GM12872 (cell line): ENCODE data around the gene BPIFB3.

Experiments used
- CTCF ChIP-seq: IDR thresholded peaks from 3 replicates; pipeline ENCODE4 v1.5.1; 2011; ENCODE audit warnings: low read depth, mild to moderate bottlenecking, low read length, moderate library complexity; ENCODE audit not compliant: insufficient read depth

Gene BPIFB3

GRCh38 chr20:33104336-33104735 is 50.6 kb downstream of the BPIFB3 start:
- no peak for TF ChIP-seq CTCF

DNA sequence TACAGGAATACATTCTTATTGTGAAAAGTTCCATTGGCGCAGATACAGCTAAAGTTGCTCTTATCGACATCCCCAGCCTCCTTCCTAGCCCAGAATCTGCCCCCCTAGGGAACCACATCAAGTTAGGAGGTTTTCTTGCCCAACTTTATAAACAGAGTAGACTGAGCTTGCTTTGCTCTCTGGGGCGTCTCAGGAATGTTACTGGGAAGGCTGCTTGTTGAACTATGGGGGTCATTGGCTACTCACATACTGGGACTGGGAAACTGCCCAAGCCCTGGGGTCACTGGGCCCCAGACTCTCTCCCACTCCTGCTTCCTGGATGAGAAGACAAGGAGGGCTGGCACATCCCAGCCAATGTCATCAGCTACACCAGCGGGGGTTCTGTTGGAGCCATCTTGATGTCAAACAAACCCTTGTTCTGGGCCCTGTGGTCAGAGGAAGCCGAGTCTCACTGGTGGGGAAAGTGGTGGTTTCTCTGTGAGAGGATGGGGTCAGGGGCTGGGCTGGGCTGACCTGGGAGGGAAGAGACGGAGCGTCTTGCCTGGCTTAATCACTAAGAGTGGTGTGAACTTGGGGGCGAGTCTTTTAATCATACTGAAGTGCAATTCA is 51.7 kb downstream of the BPIFB3 start:
- TF ChIP-seq CTCF: no peak

DNA sequence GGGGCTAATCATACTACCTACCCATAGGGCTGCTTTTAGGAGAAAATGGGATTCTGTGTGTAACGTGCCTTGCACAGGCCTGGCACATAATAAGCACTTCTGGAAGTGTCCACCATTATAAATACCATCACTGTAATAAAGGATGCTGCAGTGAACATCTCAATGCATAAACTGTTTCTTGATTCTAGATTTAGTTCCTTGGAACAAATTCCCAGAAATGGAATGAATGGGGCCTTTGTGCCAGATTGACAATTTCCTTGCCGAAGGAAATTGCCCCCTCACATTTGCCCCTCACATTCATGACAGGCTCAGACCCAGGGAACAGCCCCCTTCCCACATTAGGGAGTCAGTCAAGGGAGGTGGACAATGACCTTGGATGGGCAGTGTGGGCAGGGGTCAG is 55.0 kb downstream of the BPIFB3 start:
- no peak for TF ChIP-seq CTCF

DNA sequence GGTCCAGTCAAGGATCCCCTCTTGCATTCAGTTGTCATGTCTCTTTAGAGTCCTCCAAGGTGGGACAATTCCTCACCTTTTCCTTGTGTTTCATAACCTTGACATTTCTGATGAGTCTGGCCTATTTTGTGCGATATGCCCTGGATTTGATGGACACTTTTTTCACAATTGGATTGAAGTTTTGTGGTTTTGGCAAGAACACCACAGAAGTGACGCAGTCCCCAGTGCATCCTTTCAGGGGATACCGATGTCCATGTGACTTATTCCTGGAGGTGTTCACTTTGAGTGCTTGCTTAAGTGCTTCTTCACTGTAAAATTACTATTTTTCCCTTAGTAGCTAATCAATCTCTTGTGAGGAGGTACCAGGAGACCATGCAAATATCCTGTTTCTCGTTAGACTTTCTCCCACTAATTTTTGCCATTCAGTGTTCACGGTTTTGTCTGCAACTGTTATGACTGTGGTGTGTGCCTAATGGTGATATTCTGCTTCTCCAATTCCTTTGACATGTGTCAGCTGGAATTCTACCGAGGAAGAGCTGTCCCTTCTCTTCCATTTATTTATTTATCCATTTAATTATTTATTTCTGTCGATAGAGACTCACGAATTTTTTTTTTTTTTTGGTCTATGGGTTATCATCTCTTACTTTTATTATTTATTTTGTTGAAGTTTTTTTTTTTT is 56.6 kb downstream of the BPIFB3 start:
- no peak for TF ChIP-seq CTCF

DNA sequence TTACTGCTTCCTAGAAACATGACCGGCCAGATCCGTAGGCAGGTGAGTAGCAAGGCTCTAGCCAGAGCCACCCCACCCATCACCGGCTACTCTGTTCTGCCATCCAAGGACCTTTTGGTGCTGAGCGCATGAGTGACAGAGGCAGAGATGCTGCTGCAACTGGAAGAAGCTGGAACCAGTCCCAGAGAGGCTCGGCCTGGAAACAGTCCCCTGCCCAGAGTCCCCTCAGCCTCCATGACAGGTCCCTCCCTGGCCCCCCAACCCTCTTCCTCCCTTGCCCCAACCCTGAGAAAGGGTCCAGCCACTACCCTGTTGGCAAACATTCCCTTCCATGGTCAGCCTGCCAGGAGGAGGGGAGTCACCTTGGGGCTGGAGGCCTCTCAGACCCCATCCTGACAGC is 57.6 kb downstream of the BPIFB3 start:
- TF ChIP-seq CTCF: no peak

DNA sequence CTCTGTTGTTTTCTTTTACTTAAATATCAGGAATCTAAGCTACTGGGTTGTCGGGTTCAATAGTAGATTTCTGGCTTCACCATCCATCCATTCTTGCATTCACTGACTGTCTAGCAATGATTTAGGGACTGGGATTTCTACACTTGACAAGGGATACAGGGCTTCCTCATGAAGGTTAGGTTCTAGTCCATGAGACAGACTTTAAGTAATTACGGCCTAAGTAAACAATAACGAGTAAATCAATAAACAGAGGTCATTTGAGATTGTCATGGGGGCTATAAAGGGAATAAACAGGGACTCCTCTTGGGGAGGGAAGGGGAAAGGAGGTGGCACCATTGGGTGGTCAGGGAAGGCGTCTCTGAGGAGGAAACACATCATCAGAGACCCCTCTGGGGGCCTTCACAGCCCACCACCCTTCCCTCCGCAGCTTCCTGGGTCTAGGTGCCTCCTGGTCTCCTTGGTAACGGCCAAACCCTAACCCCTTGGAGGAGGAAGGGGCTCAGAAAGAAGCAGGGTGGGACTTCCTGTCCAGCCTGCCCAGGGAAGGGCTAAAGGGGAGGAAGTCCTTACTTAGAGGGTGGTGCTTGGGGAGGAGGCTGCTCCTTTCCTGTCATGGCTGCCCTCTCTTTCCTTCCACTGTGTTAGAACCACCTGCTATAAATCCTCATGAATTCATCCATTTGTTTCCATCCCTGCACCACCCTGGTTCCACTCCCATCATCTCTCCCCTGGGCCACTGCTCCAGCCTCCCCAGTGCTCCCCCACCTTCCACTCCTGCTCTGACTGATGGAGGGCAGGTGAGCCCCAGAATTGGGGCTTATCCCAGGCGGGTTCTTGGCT is 59.1 kb downstream of the BPIFB3 start:
- TF ChIP-seq CTCF: no peak

- TF ChIP-seq CTCF: no peak
These were observed 59.7 kb downstream of the BPIFB3 start for GRCh38 chr20:33113387-33113908.
